HG02610 (cell line): ENCODE measurements around the gene STIMATE.

Experiments
- ATAC-seq: cut with Tn5 transposase; IDR thresholded peaks from one replicate; pipeline ENCODE4 v1.9.1; 2021; ENCODE audit warnings: mild to moderate bottlenecking, moderate library complexity; ENCODE audit not compliant: unreplicated experiment

The STIMATE gene

GRCh38 chr3:52793702-52794611 lies 103.4 kb downstream of the STIMATE start:
- no peak for ATAC-seq

GRCh38 chr3:52792961-52793695 lies 104.2 kb downstream of the STIMATE start:
- ATAC-seq: no peak

- no peak for ATAC-seq
Measured at GRCh38 chr3:52792413-52792812, 104.9 kb downstream of the STIMATE start.

- no peak for ATAC-seq
Measured at GRCh38 chr3:52791928-52792327, 105.4 kb downstream of the STIMATE start.

GRCh38 chr3:52791366-52791765 lies 106.0 kb downstream of the STIMATE start:
- ATAC-seq: no peak

GRCh38 chr3:52790741-52791140 lies 106.6 kb downstream of the STIMATE start:
- no peak for ATAC-seq

- ATAC-seq: no peak
Measured at GRCh38 chr3:52790337-52790736, 107.0 kb downstream of the STIMATE start.

GRCh38 chr3:52789746-52790040 lies 107.7 kb downstream of the STIMATE start:
- ATAC-seq: no peak

- ATAC-seq: no peak
Measured at GRCh38 chr3:52788890-52789745, 108.2 kb downstream of the STIMATE start.

- ATAC-seq: no peak
Measured at GRCh38 chr3:52787672-52788625, 109.4 kb downstream of the STIMATE start.

GRCh38 chr3:52787246-52787645 lies 110.1 kb downstream of the STIMATE start:
- ATAC-seq: no peak
